Superior temporal gyrus (tissue), 1 donor: ENCODE measurements around the gene POP7.

Source experiments
- DNase-seq: peaks from one replicate; pipeline ENCODE4 v3.0.0-alpha.2; 2016; ENCODE audit errors: extremely low spot score

POP7 gene

DNA sequence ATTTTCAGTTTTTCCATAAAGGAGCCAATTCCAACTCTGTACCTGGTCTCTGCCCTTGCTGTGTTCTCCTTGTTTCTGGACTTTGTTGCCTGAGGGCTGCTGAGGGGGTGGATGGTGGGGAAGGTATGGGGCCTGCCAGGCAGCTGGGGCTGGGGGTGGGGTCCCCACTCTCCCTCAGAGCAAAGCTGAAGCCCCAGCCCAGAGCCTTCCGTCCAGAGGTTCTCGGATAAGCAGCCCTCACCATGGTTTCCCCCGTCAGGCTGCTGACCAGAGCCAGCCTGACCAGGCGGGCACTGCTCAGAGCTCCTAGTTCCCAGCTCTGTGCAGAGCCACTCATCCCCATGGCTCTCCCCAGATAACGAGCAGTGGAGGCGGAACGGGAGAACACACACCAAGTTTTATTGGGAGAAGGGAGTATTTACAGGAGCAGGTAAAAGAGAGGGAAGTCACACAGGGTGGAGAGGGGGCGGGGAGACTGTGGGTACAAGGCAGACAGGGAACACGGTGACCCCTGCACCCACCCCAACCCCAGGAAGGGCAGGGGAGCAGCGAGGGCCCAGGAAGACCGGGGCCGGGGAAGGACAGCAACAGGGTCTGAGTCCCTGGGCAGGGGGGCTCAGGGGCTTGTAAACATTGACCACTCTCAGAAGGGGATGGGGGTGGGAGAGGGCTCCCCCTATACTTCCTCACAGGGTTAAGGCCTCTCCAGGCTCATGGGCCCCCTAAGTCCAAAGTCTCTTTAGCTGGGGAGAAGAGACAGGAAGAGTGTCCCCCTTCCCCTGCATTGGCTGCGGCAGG is 26.6 kb upstream of the POP7 start:
- no peak for DNase-seq

DNA sequence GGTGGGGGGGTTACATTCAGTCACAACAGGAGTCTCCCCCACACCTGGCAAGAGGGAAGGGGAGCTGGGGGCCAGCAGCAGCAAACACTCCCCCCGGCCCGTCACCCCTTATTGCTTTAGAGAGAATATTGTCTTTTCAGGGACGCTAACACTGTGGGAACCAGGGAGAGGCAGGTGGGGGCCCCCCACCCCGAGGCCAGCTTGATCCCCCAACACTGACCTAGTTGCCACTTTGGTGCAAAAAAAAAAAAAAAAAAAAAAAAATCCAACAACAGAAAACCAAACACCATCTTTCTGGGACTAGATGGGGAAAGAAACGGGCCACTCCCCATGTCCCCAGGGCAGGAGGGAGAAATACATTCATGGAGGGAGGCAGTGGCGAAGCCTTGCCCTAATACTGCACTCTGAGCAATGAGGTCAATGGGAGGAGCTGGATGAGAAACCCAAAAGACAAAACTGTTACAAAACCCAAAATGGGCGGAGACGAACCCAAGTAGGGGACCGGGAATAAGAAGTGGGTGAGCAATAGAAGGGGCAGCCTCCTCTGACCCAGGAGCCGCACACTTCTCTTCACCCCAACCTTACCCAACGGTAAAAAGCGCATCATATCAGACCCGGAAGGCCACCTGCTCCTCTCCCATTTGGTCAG is 25.9 kb upstream of the POP7 start:
- no peak for DNase-seq

DNA sequence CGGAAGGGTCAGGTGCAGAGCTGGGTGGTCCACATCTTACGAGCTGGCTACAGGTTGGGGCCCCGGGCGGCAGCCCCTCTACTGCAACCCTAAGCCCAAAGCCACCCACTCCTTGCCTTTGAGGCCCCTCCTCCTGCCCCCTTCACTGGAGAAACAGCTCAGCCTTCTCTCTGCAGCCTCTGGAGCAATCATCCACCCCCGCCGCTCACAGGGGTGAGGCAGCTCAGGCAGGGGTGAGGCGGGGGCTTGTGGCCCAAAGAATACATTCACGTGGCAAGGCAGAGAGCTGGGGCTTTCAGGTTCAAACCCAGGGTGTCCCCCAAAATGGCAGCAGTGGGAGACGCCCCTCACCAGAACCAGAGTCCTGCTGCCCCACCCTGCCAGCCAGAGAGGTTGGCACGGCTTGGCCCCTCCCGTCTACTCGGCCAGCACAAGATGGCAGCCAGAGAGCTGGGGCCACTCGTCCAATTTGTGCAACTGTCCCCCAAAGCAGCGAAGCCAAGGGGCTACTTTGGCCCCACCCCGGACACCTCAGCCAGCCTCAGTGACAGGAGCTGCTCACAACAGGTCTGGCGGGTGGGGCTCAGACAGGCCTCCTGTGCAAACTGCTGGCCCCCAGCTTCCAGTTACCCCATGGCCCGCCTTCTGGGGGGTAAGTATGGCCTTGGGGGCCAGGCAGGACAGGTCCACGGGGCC is 25.2 kb upstream of the POP7 start:
- no peak for DNase-seq

DNA sequence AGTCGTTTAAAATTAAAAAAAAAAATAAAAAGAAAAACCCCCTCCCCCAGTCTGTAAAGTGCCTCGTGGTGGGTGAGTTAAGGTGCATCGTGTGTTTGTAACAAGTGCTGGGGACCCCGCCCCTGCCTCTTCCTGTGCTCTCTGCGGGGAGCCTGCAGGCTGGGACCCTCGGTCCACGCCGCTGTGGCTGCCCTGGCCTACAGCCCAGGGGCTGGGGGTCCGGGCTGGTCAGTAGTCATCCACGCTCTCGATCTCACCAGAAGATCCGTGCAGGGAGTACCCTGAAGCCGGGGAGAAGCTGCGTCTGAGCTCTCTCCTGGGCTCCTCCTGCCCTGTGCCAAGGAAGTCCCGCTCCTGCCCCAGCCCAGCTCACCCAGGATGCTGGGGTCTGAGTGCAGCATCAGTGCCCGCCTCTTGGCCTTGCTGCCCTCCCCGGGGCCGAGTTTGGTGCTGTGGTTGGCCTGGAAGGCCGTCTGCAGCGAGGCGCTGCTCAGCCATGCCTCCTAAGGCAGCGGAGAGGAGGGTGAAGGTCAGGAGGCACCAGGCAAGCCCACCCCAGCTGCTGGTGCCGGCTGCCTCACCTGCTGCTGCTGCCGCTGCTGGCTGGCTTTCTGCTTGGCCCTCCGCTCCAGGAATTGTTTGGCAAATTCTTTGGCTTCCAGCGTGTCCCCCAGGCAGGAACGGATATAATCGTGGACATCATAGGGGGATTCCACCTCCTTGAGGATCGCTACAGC is 24.3 kb upstream of the POP7 start:
- DNase-seq = no peak

DNA sequence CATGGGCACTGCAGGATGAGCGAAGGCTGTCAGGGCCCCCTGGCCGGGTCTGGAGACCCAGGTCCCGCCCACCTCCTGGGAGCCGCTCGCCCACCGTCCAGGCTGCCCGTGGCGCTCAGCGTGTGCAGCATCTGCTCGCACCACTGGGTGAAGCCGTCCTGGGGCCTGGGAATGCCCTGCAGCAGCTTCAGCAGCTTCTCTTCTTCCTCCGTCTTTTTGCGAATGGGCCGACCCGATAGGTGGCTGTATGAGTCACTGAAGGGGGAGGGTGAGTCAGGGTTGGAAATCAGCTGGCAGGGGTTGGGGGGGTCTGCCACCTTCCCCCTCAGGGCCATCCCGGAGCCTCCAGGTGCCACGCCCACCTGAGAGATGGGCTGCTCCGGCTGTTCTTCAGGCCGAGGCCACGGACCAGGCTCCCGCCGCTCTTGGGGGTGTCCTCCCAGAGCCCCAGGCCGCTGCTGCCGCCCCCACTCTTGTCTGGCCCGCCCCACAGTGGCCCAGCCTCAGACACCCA is 23.6 kb upstream of the POP7 start:
- no peak for DNase-seq

DNA sequence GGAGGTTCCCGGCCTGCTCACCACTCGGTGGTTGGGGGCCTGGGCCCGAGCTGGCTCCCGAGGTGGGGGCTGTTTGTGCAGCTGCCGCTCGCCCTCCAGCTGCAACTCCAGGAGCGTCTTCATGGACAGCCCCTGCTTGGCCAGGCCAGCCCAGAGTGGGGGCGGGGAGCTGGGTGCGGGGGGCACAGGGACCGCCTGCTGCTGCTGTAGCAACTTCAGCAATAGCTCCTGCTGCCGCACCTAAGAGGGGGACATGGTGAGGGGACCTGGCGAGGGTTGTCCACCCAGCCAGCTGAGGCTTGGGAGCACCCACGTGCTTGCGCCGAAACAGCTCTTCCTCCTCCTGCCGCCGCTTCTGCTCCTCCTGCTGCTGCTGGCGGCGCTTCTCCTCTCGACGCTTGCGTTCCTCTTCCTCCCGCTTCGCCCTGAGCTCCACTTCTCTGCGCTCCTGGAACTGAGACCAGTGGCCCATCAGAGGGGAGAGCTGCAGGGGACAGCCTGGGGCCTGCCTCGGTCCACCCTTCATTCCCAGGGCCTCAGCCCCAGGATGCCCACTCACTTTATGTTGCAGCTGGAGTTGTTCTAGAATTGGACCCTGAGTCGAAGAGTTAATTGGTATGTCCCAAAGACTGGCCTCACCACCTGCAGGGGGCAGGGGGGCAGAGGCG is 22.8 kb upstream of the POP7 start:
- DNase-seq = no peak

DNA sequence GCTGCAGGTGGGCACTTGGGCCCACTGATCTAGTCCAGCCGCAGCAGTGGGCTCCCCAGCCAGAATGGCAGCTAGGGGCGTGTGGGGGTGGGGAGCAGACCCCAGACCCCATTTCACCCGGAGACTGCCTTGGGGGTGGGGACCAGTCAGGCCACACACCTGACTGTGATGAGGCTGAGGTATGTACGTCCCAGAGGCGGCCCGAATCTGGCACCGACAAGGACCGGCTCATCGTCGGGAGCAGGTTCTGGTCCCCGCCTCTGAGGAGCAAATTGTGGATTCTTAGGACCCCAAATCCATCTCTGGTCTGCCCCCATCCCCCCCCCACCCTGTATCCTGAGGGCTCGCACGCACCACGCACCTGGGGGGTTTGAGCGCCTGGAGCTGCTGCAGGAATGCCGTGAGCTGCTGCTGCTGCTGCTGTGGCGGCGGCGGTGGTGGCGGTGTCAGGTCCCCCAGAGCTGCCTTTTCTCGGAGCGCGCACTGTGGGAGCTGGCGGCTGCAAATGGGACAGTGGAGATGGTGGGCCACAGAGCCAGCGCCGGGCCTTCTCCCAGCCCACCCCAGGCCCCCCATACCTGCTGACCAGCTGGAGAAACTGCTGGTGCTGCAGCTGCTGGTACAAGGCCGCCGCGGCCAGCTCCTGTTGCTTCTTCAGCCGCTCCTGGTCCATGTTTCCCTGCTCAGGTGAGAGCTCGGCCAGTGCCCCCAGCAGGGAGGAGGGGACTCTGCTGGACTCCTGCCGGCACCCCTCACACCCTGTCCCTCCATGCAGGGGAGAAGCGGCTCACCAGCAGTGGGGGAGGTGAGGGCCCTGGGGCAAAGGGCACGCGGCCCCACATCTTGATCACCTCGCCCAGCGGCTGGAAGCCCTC is 22.0 kb upstream of the POP7 start:
- DNase-seq = no peak

DNA sequence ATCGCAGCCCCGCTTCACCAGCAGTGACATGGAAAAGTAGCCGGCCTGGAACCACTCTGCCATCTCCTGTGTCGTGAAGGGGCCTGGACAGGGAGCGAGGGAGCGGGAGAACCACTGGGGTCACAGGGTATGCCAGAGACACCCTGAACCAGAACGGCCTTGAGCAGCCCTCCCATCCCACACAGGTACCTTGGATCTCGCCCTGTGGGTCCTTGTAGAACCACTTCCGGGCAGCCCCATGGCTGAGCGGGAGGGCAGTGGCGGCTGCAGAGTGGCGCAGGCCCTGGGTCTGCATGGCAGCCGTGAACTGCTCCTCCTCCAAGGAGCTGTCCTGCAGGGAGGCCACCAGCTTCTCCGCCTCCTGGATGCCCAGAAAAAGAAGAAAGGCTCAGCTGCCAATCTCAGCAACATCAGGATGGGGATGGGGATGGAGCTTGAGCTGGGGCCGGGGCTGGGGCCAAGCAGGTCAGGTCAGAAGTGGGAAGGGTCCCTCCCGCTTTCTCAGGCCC is 21.3 kb upstream of the POP7 start:
- no peak for DNase-seq

DNA sequence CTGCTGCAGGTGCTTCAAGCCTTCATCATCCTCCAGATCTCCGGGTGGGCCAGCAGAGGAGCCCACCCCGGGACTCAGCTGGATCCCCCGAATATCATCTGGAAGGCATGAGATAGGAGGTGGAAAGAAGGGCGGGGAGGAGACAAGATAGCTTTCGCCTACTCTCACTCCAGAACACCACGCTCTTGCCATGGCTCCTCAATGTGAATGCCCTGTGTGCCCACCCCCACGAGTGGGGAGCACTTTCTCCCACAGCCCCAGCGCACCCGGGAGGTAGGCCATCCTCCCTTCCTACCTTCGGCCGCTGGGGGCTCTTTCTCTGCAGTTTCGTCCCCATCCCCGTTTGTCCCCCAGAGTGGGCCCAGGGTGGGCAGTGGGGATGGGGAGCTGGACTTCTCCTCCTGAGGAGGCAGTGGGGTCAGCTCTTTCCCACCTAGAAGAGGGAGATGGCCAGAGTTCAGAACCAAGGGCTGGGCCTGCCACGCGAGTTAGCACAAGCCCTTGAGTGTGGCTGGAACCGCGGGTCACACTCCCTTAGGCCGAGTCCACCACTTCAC is 20.8 kb upstream of the POP7 start:
- DNase-seq = no peak

DNA sequence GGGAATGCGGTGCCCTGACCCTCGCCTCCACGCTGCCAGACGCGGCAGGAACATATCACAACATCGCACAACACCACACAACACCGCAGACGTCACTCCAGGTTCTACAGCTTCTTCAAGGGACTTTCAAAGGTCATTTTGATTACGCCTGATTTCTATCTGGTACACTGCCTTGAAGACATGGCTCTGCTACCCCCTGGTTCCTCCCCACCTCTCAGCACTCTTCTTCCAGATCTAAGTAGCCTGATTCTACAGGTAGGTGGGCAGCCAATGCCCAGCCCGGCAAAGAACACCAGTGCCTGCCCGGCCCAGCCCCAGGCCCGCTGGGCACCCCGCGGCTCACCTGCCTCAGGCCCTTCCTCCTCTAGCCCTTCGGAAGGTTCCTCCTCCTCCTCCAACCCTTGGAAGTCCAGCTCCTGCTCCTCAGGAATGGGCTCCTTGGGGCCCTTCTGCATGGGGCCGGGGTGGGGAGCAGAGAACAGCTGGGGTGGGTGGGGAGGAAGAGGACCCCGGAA is 20.2 kb upstream of the POP7 start:
- no peak for DNase-seq

DNA sequence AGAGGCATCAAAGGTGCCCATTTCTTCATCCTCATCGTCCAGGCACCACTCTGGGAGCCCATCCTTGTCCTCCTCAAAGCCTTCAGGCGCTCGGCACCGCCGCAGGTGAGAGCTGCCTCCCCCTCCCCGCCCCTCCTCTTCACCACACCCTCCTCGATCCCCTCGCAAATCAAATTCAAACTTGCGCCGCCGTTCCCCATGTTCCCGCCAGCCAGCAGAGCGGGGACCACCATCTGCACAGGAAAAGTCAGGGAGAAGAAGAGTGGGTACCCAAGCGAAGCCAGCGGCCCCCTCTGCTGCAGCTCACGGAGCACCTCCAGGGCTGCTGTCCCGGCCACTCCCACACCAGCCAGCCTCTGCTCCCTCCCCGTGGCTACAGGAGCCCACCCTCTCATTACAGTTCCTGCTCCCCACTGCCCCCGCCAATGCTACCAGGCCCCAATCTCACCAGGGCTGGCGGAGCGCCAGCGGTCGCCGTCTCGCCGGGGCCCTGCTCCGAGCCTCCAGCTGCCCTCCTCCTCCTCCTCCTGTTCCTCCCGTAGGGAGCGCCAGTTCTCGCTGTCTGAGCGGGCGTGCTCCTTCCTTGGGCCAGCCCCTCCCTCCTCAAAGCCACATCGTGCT is 19.6 kb upstream of the POP7 start:
- DNase-seq = no peak

DNA sequence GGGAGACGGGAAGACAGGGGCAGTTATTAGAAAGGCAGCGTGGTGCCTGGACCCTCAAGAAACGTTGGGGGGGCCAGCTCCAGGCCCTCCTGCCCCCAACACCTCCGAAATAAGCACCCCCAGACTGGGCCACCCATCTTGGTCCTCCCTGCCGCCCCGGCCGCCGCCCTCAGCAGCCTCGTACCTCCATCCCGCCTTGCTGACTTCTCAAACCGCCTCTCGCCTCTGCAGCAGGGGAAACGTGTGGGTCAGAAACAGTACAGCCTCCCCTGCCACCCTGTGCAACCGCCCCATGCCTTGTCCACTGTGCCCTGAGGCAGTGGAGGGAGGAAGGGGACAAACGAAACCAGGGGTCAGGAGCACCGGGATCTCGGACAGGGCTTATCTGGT is 19.1 kb upstream of the POP7 start:
- DNase-seq = no peak

DNA sequence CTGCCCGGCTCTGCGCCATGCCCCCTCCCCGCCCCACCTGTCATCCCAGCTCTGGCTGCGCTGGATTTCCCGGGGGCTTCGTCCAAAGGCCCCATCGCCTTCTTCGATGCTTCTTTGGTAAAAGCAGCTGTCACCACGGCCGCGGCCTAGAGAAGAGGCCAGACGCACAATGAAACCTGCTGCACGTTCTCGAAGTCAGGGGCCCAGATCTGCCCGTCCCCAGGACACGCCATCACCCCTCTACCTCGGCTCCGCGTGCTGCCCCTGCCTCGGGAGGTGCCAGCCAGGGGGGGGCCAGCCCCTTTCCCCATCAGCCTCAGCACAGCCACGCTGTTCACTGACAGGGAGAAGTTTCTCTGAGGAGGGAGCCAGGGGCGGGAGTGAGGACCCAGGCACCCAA is 18.7 kb upstream of the POP7 start:
- DNase-seq = no peak

DNA sequence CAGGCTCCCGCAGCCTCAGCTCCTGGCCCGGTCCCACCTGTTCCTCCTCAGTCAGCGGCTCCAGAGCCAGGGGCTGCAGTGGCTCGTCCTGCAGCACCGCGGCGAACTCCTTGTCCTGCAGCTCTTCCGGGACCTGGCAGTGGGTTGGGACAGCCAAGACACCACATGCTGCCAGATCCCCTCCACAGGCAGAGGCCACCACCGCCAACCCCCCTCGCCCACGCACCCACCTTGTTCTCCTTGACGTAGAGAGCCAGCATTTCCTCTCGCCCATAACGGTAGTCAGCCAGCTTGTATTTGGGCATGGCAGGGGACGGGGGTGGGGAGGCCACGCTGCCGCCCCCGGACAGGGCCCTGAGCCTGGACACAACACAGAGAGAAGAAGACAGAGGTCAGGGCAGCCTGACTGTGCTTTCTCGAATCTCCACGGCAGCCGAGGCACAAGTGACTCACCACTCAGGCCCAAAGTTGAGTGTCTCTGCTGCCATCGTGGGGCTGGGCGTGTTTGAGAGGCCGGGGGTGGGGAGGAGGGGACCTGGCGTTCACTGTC is 18.1 kb upstream of the POP7 start:
- DNase-seq = no peak

DNA sequence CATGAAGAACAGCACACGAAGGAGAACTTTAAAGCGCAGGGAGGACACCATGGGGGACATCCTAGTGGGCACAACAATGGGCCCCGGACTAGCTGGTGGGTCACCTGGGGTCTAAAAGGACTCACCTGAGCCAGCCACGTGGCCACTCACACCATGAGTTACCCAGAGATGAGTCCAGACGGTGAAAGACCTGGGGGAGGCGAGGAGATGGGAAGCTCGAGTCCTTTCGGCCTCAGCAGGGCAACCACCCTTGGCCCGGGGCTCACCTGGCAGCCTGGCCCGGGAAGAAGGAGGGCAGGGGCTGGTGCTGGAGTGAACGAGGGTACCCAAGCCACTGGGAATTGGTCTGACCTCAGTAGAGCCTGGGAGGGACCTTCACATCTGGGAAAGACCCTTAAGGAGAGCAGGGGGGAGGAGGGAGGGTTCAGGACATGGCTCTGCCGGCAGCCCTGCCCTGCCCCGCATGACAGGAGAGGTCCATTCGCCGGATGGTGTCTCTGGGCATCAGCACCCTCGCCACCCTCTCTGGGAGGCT is 17.5 kb upstream of the POP7 start:
- no peak for DNase-seq

DNA sequence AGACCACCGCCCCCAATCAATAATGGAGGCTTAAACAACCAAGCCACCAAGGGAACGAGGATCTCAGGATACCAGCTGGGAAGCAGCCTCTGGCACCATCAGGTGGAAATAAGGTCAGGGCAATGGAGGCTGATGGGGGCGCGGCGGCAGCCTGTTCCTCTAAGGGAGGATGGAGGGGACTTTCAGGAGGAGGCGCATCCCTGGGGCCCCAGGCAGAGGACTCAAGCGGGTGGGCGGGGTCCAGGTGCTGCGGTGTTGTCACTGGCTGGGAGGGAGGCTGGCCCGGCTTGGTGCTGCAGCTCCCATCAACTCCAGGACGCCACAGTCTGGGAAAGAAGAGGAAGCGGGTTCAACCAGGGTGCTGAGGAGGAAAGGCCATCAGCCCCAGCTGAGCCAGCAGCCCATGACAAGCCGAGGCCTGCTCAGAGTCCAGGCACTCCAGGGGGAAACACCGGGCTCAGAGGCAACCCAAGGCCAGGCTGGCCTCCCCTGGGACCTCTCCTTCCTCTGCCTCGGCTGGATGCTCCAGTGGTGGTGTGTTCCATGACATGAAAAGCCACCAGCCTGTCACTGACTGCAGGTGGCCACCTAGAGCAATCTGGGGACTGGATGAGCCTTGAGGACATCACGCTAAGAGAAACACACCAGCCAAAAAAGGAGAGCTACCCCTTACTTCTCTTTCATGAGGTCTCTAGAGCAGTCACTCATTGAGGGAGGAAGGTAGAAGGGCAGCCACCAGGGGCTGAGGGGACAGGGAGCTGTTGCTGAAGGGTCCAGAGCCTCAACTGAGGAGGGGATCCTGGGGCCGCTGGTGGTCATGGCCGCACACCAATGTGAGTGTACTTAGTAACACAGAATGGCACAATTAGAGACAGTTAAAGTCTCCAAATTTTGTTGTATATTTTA is 16.4 kb upstream of the POP7 start:
- DNase-seq = no peak

DNA sequence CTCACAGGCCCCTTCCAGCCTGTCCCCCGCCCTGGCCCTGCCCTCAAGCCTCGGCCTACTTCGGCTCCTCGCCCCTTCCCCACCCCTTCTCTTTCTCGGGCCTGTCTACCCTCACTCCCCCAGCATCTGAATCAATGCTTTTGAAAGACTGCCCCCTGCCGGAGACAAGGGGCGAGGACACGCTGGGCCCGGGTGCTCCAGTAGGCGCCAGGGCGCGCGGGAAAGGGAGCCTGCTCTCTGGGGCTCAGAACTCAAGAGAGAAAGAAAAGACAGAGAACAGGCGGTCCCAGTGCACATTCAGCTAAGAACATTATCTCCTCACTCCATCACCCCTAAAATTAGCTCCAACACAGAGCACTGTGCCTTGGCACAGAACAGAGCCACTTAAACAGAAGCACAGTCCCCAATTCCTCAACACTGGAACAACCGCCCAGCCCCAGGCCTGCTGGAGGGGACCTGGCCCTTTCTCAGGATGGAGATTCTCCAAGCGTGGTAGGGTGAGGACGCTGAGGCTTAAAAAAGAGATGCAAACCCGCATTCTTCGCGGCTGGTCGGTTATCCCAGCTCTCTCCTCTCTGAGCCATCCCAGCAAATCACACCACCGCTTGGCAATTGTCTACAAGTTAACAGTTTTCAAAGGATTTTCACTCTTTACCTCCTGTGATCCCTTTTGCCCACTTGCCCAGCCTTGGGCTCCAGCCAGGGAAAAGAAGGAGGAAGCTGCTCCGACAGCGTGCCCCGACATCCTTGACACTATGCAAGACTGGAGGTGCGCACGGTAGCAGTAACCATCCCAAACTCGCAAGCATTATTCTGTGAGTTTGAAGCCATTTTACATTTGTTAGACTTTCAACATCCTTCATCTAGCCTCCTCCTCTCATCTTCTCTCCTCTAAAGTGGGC is 14.0 kb upstream of the POP7 start:
- peak; percentile 91 for DNase-seq
